Measurements from ENCODE around the gene FXYD1.

- TF ChIP-seq CTCF (IDR thresholded peaks at IDR 0.05; ENCODE audit: low read depth, low read length) (no peak), EZH2phosphoT487 (IDR thresholded peaks at IDR 0.05; ENCODE audit: low read depth) (no peak)
Observed at GRCh38 chr19:35181387-35181786, 42.8 kb downstream of the FXYD1 start.

All from OCI-LY3 (cell line).